PFSK-1 (cell line): ENCODE results near the gene RIMS4.

Experiments
- POLR2AphosphoS5 ChIP-seq: IDR thresholded peaks from 2 replicates; pipeline ENCODE4 v1.6.1; 2012; ENCODE audit warnings: low read depth, mild to moderate bottlenecking, control low read depth, low read length, moderate library complexity
- REST ChIP-seq, 2 experiments: IDR thresholded peaks; 2 replicates each; pipeline versions ENCODE4 v1.6.1 to v1.8.0; 2011 to 2012; ENCODE audit warnings: low read depth in 2 of 2, low read length in 2 of 2, control low read depth in 1 of 2, inconsistent platforms in 1 of 2, mild to moderate bottlenecking in 1 of 2, moderate library complexity in 1 of 2; ENCODE audit not compliant: insufficient read depth in 1 of 2
- SIN3A ChIP-seq: IDR thresholded peaks from 2 replicates; pipeline ENCODE4 v1.6.1; 2012; ENCODE audit warnings: mild to moderate bottlenecking, low read length, moderate library complexity, borderline replicate concordance; ENCODE audit not compliant: insufficient read depth
- TAF1 ChIP-seq: IDR thresholded peaks from 2 replicates; pipeline ENCODE4 v1.6.1; 2012; ENCODE audit warnings: low read length, control low read depth, borderline replicate concordance; ENCODE audit not compliant: insufficient read depth

GRCh38 chr20:44838521-44838920 is 28.2 kb upstream of the RIMS4 start:
- no peak for TF ChIP-seq REST (IDR thresholded peaks at IDR 0.05; ENCODE audit: insufficient read depth in 1 of 2, low read depth in 2 of 2, low read length in 2 of 2)
- TF ChIP-seq POLR2AphosphoS5 = no peak
- TF ChIP-seq TAF1 = no peak
- no peak for TF ChIP-seq SIN3A
